CD4-positive, alpha-beta memory T cell (primary cell): ENCODE results near the gene PAQR6. TPM values are rescaled to one million over a fixed set of nuclear protein-coding genes. Genes with fewer than 3 reads are reported as not detected.

Experiments used
- CTCF ChIA-PET: fragments of 350-600 bp; sonication (Branson Sonifier 250); formaldehyde crosslinking; loops from one replicate; lab custom pipeline; 2021; ENCODE audit warnings: inconsistent platforms; ENCODE audit not compliant: partially characterized antibody; lab: Charles Lee
- POLR2A ChIA-PET: fragments of 350-600 bp; sonication (Branson Sonifier 250); formaldehyde crosslinking; loops from one replicate; lab custom pipeline; 2021; ENCODE audit not compliant: partially characterized antibody; lab: Charles Lee
- DNase-seq, 5 donors: peaks; one replicate each; pipeline versions ENCODE4 v3.0.0 to v3.0.0-alpha.2; 2020 to 2022; ENCODE audit warnings: mixed read lengths in 1 of 5
- H3K27ac ChIP-seq: one replicate; pipeline ENCODE4 v1.7.0; 2013; ENCODE audit warnings: low read depth, low read length
- H3K27me3 ChIP-seq: 2 replicates; pipeline ENCODE4 v1.7.0; 2013; ENCODE audit warnings: mild to moderate bottlenecking, low read length, moderate library complexity; ENCODE audit not compliant: insufficient read depth
- H3K36me3 ChIP-seq: 2 replicates; pipeline ENCODE4 v1.7.0; 2013; ENCODE audit warnings: mild to moderate bottlenecking, low read length, moderate library complexity; ENCODE audit not compliant: insufficient read depth
- H3K4me1 ChIP-seq: 2 replicates; pipeline ENCODE4 v1.7.0; 2013; ENCODE audit warnings: mild to moderate bottlenecking, low read length, moderate library complexity; ENCODE audit not compliant: insufficient read depth
- H3K4me3 ChIP-seq, 2 donors: one replicate each; pipeline ENCODE4 v1.7.0; 2013; ENCODE audit warnings: low read length in 2 of 2, mild to moderate bottlenecking in 1 of 2
- H3K9me3 ChIP-seq, 2 donors: one replicate each; pipeline ENCODE4 v1.7.0; 2013; ENCODE audit warnings: low read length in 2 of 2, control low read depth in 1 of 2; ENCODE audit not compliant: control insufficient read depth in 1 of 2
- H3K27ac Mint-ChIP-seq, 7 donors: one replicate each; pipeline ENCODE4 v1.8.0; 2020 to 2021; ENCODE audit warnings: mixed read lengths in 7 of 7, mild to moderate bottlenecking in 6 of 7, inconsistent platforms in 3 of 7, moderate library complexity in 3 of 7
- H3K27me3 Mint-ChIP-seq, 2 donors: one replicate each; pipeline ENCODE4 v1.8.0; 2020 to 2021; ENCODE audit warnings: mixed read lengths in 2 of 2
- H3K36me3 Mint-ChIP-seq, 2 donors: one replicate each; pipeline ENCODE4 v1.8.0; 2020 to 2021; ENCODE audit warnings: mixed read lengths in 2 of 2, inconsistent platforms in 1 of 2, mild to moderate bottlenecking in 1 of 2
- H3K4me1 Mint-ChIP-seq, 4 donors: one replicate each; pipeline ENCODE4 v1.8.0; 2020 to 2021; ENCODE audit warnings: mixed read lengths in 4 of 4, mild to moderate bottlenecking in 1 of 4
- H3K4me3 Mint-ChIP-seq, 8 donors: one replicate each; pipeline ENCODE4 v1.8.0; 2020 to 2021; ENCODE audit warnings: mixed read lengths in 8 of 8, mild to moderate bottlenecking in 7 of 8, moderate library complexity in 6 of 8, inconsistent platforms in 3 of 8
- H3K9me3 Mint-ChIP-seq, 8 donors: one replicate each; pipeline ENCODE4 v1.8.0; 2020 to 2021; ENCODE audit warnings: mixed read lengths in 8 of 8, mild to moderate bottlenecking in 5 of 8, inconsistent platforms in 3 of 8, moderate library complexity in 1 of 8
- intact Hi-C: fragments of 100-400 bp; cut with micrococcal nuclease; formaldehyde crosslinking; loops from one replicate; pipeline ENCODE4 v1.15.1; 2023
- polyA plus RNA-seq, 2 donors: library from polyadenylated mRNA; unstranded; fragments of 300-500 nt; fragmentation: Illumina TruSeq; gene quantifications; one replicate each; pipeline ENCODE4 v1.2.3, GENCODE V29; 2021
- total RNA-seq, 2 experiments: library from RNA; stranded (reverse); gene quantifications; one replicate each; pipeline ENCODE4 v1.2.3, GENCODE V29; 2021

Gene PAQR6
- total and polyA plus RNA-seq, 4 experiments from 2014 or later = 0.11 to 1.9 (median 0.94) TPM

- Mint-ChIP-seq H3K27ac (peak overlapping the region in 1 of 7 donors; percentile 19), H3K27me3 (no peaks in the 10 kb centered on the region), H3K4me3 (no peak overlapping the region), H3K4me1 (peaks cover 5 to 17% (median 12%) of the 10 kb centered on the region in 4 donors), H3K36me3 (peaks cover 40 to 43% of the 10 kb centered on the region in 2 donors), H3K9me3 (no peaks in the 10 kb centered on the region)
- POLR2A ChIA-PET = interaction anchor here (0.5 kb wide), 1 partner anchor 285 kb away, joined by 3 read pairs; no protein-coding TSS in a partner anchor
- Histone ChIP-seq H3K4me1 (peaks cover 6% of the 10 kb centered on the region), H3K4me3 (no peak overlapping the region), H3K36me3 (peaks cover 15% of the 10 kb centered on the region), H3K27me3 (no peaks in the 10 kb centered on the region), H3K9me3 (no peaks in the 10 kb centered on the region), H3K27ac (no peak overlapping the region)
- intact Hi-C loops = loop anchor here (5.0 kb wide), 1 partner anchor 36 kb away; the partner anchor contains the start of gene SLC25A44
- no peak for DNase-seq
- CTCF ChIA-PET = interaction anchor here (0.7 to 10.2 kb wide), 4 partner anchors 84 to 146 kb away, joined by 3 to 189 read pairs (median 63); no protein-coding TSS in a partner anchor
These were observed 19.4 kb downstream of the PAQR6 start for GRCh38 chr1:156228501-156228900.

GRCh38 chr1:156226782-156227181 lies 21.1 kb downstream of the PAQR6 start:
- Mint-ChIP-seq H3K4me1 (peaks cover 16 to 32% (median 22%) of the 10 kb centered on the region in 4 donors), H3K27me3 (no peaks in the 10 kb centered on the region), H3K27ac (peak overlapping the region in 4 of 7 donors; percentile 29 to 79 (median 73)), H3K9me3 (no peaks in the 10 kb centered on the region), H3K36me3 (peaks cover 45 to 49% of the 10 kb centered on the region in 2 donors), H3K4me3 (no peak overlapping the region)
- ChIA-PET POLR2A (interaction anchor here (1.1 to 2.0 kb wide), 4 partner anchors 12 to 133 kb away, joined by 3 to 7 read pairs (median 4); partner anchors contain the start of gene SLC25A44), CTCF (interaction anchor here (0.9 to 10.2 kb wide), 8 partner anchors 13 to 132 kb away, joined by 3 to 189 read pairs (median 14); partner anchors contain the start of genes PMF1 and SMG5)
- peaks cover 6% of the 10 kb centered on the region for H3K4me1 ChIP-seq
- H3K4me3 ChIP-seq = no peak overlapping the region
- intact Hi-C loops = loop anchor here (5.0 kb wide), 1 partner anchor 34 kb away; the partner anchor contains the start of gene SLC25A44
- H3K9me3 ChIP-seq = no peaks in the 10 kb centered on the region
- peaks cover 22% of the 10 kb centered on the region for H3K36me3 ChIP-seq
- H3K27me3 ChIP-seq = no peaks in the 10 kb centered on the region
- H3K27ac ChIP-seq = no peak overlapping the region
- DNase-seq = no peak

GRCh38 chr1:156226116-156226538 lies 21.7 kb downstream of the PAQR6 start:
- CTCF ChIA-PET = interaction anchor here (0.9 to 10.2 kb wide), 16 partner anchors 12 to 143 kb away, joined by 3 to 189 read pairs (median 8); partner anchors contain the start of genes MEX3A, PMF1 and SMG5
- Histone ChIP-seq H3K4me1 (peaks cover 6% of the 10 kb centered on the region), H3K4me3 (no peak overlapping the region), H3K27me3 (no peaks in the 10 kb centered on the region), H3K9me3 (no peaks in the 10 kb centered on the region), H3K36me3 (peaks cover 27% of the 10 kb centered on the region), H3K27ac (no peak overlapping the region)
- POLR2A ChIA-PET = interaction anchor here (1.1 to 2.0 kb wide), 6 partner anchors 12 to 132 kb away, joined by 3 to 17 read pairs (median 4); partner anchors contain the start of genes PMF1 and SLC25A44
- intact Hi-C loops = loop anchor here (5.0 kb wide), 1 partner anchor 34 kb away; the partner anchor contains the start of gene SLC25A44
- H3K36me3 Mint-ChIP-seq = peaks cover 50 to 54% of the 10 kb centered on the region in 2 donors
- H3K27me3 Mint-ChIP-seq = no peaks in the 10 kb centered on the region
- peak overlapping the region in 3 of 7 donors; percentile 68 to 79 (median 78) for H3K27ac Mint-ChIP-seq
- H3K4me3 Mint-ChIP-seq = no peak overlapping the region
- no peak for DNase-seq
- no peaks in the 10 kb centered on the region for H3K9me3 Mint-ChIP-seq
- H3K4me1 Mint-ChIP-seq = peaks cover 22 to 39% (median 29%) of the 10 kb centered on the region in 4 donors

- peaks cover 6% of the 10 kb centered on the region for H3K4me1 ChIP-seq
- peaks cover 53 to 57% of the 10 kb centered on the region in 2 donors for H3K36me3 Mint-ChIP-seq
- DNase-seq = no peak
- H3K27me3 Mint-ChIP-seq = no peaks in the 10 kb centered on the region
- POLR2A ChIA-PET = interaction anchor here (1.0 to 2.0 kb wide), 12 partner anchors 11 to 135 kb away, joined by 3 to 17 read pairs (median 4); partner anchors contain the start of genes PMF1, SLC25A44 and SMG5
- peaks cover 25 to 42% (median 32%) of the 10 kb centered on the region in 4 donors for H3K4me1 Mint-ChIP-seq
- H3K27ac ChIP-seq = no peak overlapping the region
- H3K27me3 ChIP-seq = no peaks in the 10 kb centered on the region
- H3K36me3 ChIP-seq = peaks cover 32% of the 10 kb centered on the region
- H3K9me3 ChIP-seq = no peaks in the 10 kb centered on the region
- no peak overlapping the region for H3K4me3 Mint-ChIP-seq
- no peak overlapping the region for H3K4me3 ChIP-seq
- H3K27ac Mint-ChIP-seq = peak overlapping the region; percentile 0 to 84 (median 20)
- H3K9me3 Mint-ChIP-seq = no peaks in the 10 kb centered on the region
- intact Hi-C loops = loop anchor here (1.0 to 5.0 kb wide), 4 partner anchors 33 to 135 kb away; partner anchors contain the start of gene SLC25A44
- CTCF ChIA-PET = interaction anchor here (0.7 to 10.2 kb wide), 25 partner anchors 10 to 163 kb away, joined by 3 to 189 read pairs (median 7); partner anchors contain the start of genes MEX3A, PMF1, SLC25A44 and TMEM79
These were observed 22.2 kb downstream of the PAQR6 start for GRCh38 chr1:156225677-156226014.

GRCh38 chr1:156221986-156222692 lies 25.7 kb downstream of the PAQR6 start:
- H3K9me3 Mint-ChIP-seq = no peaks in the 10 kb centered on the region
- ChIA-PET POLR2A (interaction anchor here (1.1 kb wide), 1 partner anchor 9 kb away, joined by 9 read pairs; the partner anchor contains the start of gene PMF1), CTCF (interaction anchor here (1.3 to 10.2 kb wide), 3 partner anchors 11 to 128 kb away, joined by 4 to 189 read pairs (median 121); no protein-coding TSS in a partner anchor)
- no peaks in the 10 kb centered on the region for H3K27me3 Mint-ChIP-seq
- no peak for DNase-seq
- Histone ChIP-seq H3K9me3 (no peaks in the 10 kb centered on the region), H3K36me3 (peaks cover 26% of the 10 kb centered on the region), H3K27me3 (no peaks in the 10 kb centered on the region), H3K4me3 (no peak overlapping the region), H3K27ac (no peak overlapping the region), H3K4me1 (peaks cover 27% of the 10 kb centered on the region)
- peaks cover 51 to 54% of the 10 kb centered on the region in 2 donors for H3K36me3 Mint-ChIP-seq
- H3K4me1 Mint-ChIP-seq = peaks cover 38 to 62% (median 50%) of the 10 kb centered on the region in 4 donors
- H3K27ac Mint-ChIP-seq = peak overlapping the region in 6 of 7 donors; percentile 52 to 83 (median 80)
- H3K4me3 Mint-ChIP-seq = peak overlapping the region in 1 of 8 donors; percentile 6
- intact Hi-C loops = no loop called here

GRCh38 chr1:156220226-156220625 lies 27.6 kb downstream of the PAQR6 start:
- Histone ChIP-seq H3K4me1 (peaks cover 25% of the 10 kb centered on the region), H3K9me3 (no peaks in the 10 kb centered on the region), H3K4me3 (no peak overlapping the region), H3K27me3 (no peaks in the 10 kb centered on the region), H3K36me3 (peaks cover 20% of the 10 kb centered on the region), H3K27ac (no peak overlapping the region)
- intact Hi-C loops = no loop called here
- no peak for DNase-seq
- POLR2A ChIA-PET = interaction anchor here (1.4 kb wide), 1 partner anchor 22 kb away, joined by 4 read pairs; no protein-coding TSS in a partner anchor
- CTCF ChIA-PET = interaction anchor here (0.6 to 1.6 kb wide), 3 partner anchors 37 to 123 kb away, joined by 3 to 6 read pairs (median 5); no protein-coding TSS in a partner anchor
- Mint-ChIP-seq H3K27ac (no peak overlapping the region), H3K27me3 (no peaks in the 10 kb centered on the region), H3K36me3 (peaks cover 39 to 42% of the 10 kb centered on the region in 2 donors), H3K4me3 (no peak overlapping the region), H3K9me3 (no peaks in the 10 kb centered on the region), H3K4me1 (peaks cover 34 to 55% (median 46%) of the 10 kb centered on the region in 4 donors)
